ENCODE data around the gene CDK6. TPM values are rescaled to one million over a fixed set of nuclear protein-coding genes. Genes with fewer than 3 reads are reported as not detected.

The CDK6 gene
- polyA plus RNA-seq, 1 donor (not counting 4 experiments of a cell fraction or from before 2014, with no cell fraction given): 53.5 TPM

GRCh38 chr7:92590711-92591310 is 245.6 kb downstream of the CDK6 start:
- peaks cover 43% of the 10 kb centered on the region for H3K79me2 ChIP-seq (ENCODE audit: control insufficient read depth, insufficient read depth, low read length)
- H4K20me1 ChIP-seq (ENCODE audit: control insufficient read depth, extremely low read depth, insufficient read depth, low read length): peaks cover 11% of the 10 kb centered on the region
- H3K9ac ChIP-seq (ENCODE audit: control insufficient read depth, extremely low read depth, insufficient read depth, low read length): peak overlapping the region; percentile 82
- H3K9me1 ChIP-seq (ENCODE audit: control insufficient read depth, extremely low read depth, insufficient read depth, low read length): no peaks in the 10 kb centered on the region
- H3K4me1 ChIP-seq (ENCODE audit: control insufficient read depth, extremely low read depth, insufficient read depth, low read length): peaks cover 25% of the 10 kb centered on the region
- H3K9me3 ChIP-seq (ENCODE audit: control insufficient read depth, low read depth, low read length): no peaks in the 10 kb centered on the region
- no peak overlapping the region for H3K27ac ChIP-seq (ENCODE audit: control insufficient read depth, insufficient read depth, low read length)
- no peak for DNase-seq (ENCODE audit: low read depth, low spot score)
- no peaks in the 10 kb centered on the region for H3K27me3 ChIP-seq (ENCODE audit: control insufficient read depth, extremely low read depth, insufficient read depth, low read length)
- TF ChIP-seq CTCF (optimal IDR thresholded peaks at IDR 0.05 in 1 of 3, IDR thresholded peaks at IDR 0.05 in 1 of 3, conservative IDR thresholded peaks at IDR 0.05 in 1 of 3; ENCODE audit: extremely low read depth in 1 of 3, insufficient read depth in 2 of 3, low read length in 3 of 3) (no peak), EZH2 (IDR thresholded peaks at IDR 0.05; ENCODE audit: low read length) (no peak)
- peak overlapping the region; percentile 63 to 76 (median 74) for H3K4me3 ChIP-seq (ENCODE audit: control insufficient read depth in 2 of 3, extremely low read depth in 1 of 3, insufficient read depth in 2 of 3, low read depth in 1 of 3, low read length in 3 of 3)
- H3K4me2 ChIP-seq (ENCODE audit: control insufficient read depth, extremely low read depth, insufficient read depth, low read depth, low read length): peak overlapping the region; percentile 75
- FAIRE-seq: no peak
- peak overlapping the region; percentile 52 for H2AFZ ChIP-seq (ENCODE audit: control insufficient read depth, low read length)
- dilution Hi-C loops (cut with MboI; ENCODE audit: extremely low pct_ligation_motif_present, low sequenced_read_pairs): no loop called here
- H3K36me3 ChIP-seq (ENCODE audit: control insufficient read depth in 2 of 2, extremely low read depth in 1 of 2, insufficient read depth in 2 of 2, low read length in 2 of 2): peaks cover 3 to 4% of the 10 kb centered on the region in 2 experiments

GRCh38 chr7:92589056-92589455 is 247.3 kb downstream of the CDK6 start:
- peaks cover 3 to 4% of the 10 kb centered on the region in 2 experiments for H3K36me3 ChIP-seq (ENCODE audit: control insufficient read depth in 2 of 2, extremely low read depth in 1 of 2, insufficient read depth in 2 of 2, low read length in 2 of 2)
- peak overlapping the region; percentile 90 for H3K27ac ChIP-seq (ENCODE audit: control insufficient read depth, insufficient read depth, low read length)
- dilution Hi-C loops (cut with MboI; ENCODE audit: extremely low pct_ligation_motif_present, low sequenced_read_pairs): no loop called here
- H3K9me3 ChIP-seq (ENCODE audit: control insufficient read depth, low read depth, low read length): no peaks in the 10 kb centered on the region
- no peaks in the 10 kb centered on the region for H3K27me3 ChIP-seq (ENCODE audit: control insufficient read depth, extremely low read depth, insufficient read depth, low read length)
- DNase-seq (ENCODE audit: low read depth, low spot score) (no peak), FAIRE-seq (no peak)
- H3K9ac ChIP-seq (ENCODE audit: control insufficient read depth, extremely low read depth, insufficient read depth, low read length): peak overlapping the region; percentile 82
- TF ChIP-seq EZH2 (IDR thresholded peaks at IDR 0.05; ENCODE audit: low read length): no peak
- TF ChIP-seq CTCF (optimal IDR thresholded peaks at IDR 0.05 in 1 of 3, IDR thresholded peaks at IDR 0.05 in 1 of 3, conservative IDR thresholded peaks at IDR 0.05 in 1 of 3; ENCODE audit: extremely low read depth in 1 of 3, insufficient read depth in 2 of 3, low read length in 3 of 3): no peak
- H3K9me1 ChIP-seq (ENCODE audit: control insufficient read depth, extremely low read depth, insufficient read depth, low read length): no peaks in the 10 kb centered on the region
- peaks cover 11% of the 10 kb centered on the region for H4K20me1 ChIP-seq (ENCODE audit: control insufficient read depth, extremely low read depth, insufficient read depth, low read length)
- H3K4me1 ChIP-seq (ENCODE audit: control insufficient read depth, extremely low read depth, insufficient read depth, low read length): peaks cover 22% of the 10 kb centered on the region
- H3K4me2 ChIP-seq (ENCODE audit: control insufficient read depth, extremely low read depth, insufficient read depth, low read depth, low read length): peak overlapping the region; percentile 86
- H3K4me3 ChIP-seq (ENCODE audit: control insufficient read depth in 2 of 3, extremely low read depth in 1 of 3, insufficient read depth in 2 of 3, low read depth in 1 of 3, low read length in 3 of 3): peak overlapping the region; percentile 63 to 76 (median 74)
- no peak overlapping the region for H2AFZ ChIP-seq (ENCODE audit: control insufficient read depth, low read length)
- peaks cover 61% of the 10 kb centered on the region for H3K79me2 ChIP-seq (ENCODE audit: control insufficient read depth, insufficient read depth, low read length)

Measured in keratinocyte (primary cell).